Kidney epithelial cell (primary cell): ENCODE measurements around the gene CCDC178. TPM values are rescaled to one million over a fixed set of nuclear protein-coding genes. Genes with fewer than 3 reads are reported as not detected.

Source experiments
- DNase-seq: peaks from one replicate; pipeline ENCODE4 v3.0.0-alpha.2; 2010; ENCODE audit warnings: low read depth
- H3K27me3 ChIP-seq: 2 replicates; pipeline ENCODE4 v1.6.0; 2011; ENCODE audit warnings: low read length; ENCODE audit not compliant: control insufficient read depth, insufficient read depth
- H3K36me3 ChIP-seq: 2 replicates; pipeline ENCODE4 v1.5.1; 2011; ENCODE audit warnings: low read length; ENCODE audit not compliant: control insufficient read depth, insufficient read depth
- H3K4me3 ChIP-seq: 2 replicates; pipeline ENCODE4 v1.5.1; 2011; ENCODE audit warnings: low read depth, mild to moderate bottlenecking, control low read depth, low read length
- total RNA-seq: library from RNA; depleted of rRNA; stranded (reverse); fragments of >200 nt; gene quantifications from 2 replicates; pipeline ENCODE4 v1.2.3, GENCODE V29; 2015
- TF ChIP-seq, protein P1 (sequence below): IDR thresholded peaks from 2 replicates; pipeline ENCODE4 v1.5.1; 2011; ENCODE audit warnings: mild to moderate bottlenecking, moderate library complexity, low read length, control low read depth, inconsistent platforms; ENCODE audit not compliant: insufficient read depth, poor library complexity, severe bottlenecking

Gene CCDC178
- total RNA-seq, 1 donor from 2014 or later: 0.08 TPM

DNA sequence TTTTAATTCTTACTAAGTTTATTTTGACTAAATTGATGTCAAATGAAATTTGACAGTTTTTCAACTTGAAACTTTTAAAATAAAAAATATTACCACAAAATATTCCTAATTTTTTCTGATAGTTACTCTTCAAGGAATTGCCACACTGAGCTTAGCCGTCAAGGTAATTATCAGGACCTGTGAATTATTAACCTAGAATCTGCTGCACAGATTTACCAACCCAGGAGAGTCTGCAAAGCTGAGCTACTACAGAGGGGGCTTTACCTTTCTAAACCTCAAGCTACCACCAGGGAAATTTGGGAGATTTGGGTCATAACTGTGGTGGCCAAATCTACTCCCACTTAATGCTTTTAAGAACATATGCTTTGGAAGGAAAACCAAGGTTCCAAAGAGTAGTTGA, 324.6 kb downstream of the CCDC178 start:
- no peak overlapping the region for H3K4me3 ChIP-seq

DNA sequence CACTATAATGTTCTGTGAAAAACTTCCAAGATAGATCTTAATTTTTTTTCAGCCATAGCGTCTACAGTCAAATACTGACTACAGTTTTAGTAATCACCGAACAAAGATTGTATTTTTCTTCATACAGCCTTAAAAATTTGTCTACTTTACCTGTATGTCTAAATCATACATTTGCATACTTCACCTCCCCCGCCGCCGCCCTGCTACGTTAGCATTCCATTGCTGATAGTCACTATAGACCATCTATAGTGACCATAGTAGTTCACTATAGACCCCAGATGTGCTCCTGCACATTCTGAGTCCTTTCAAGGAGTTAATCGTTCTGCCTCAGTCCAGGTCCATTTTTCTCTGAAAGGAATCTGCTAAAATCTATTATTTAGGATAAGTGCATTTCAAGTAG, 325.0 kb downstream of the CCDC178 start:
- Histone ChIP-seq H3K27me3 (no peaks in the 10 kb centered on the region), H3K4me3 (no peak overlapping the region), H3K36me3 (no peaks in the 10 kb centered on the region)
- TF ChIP-seq, protein P1, sequence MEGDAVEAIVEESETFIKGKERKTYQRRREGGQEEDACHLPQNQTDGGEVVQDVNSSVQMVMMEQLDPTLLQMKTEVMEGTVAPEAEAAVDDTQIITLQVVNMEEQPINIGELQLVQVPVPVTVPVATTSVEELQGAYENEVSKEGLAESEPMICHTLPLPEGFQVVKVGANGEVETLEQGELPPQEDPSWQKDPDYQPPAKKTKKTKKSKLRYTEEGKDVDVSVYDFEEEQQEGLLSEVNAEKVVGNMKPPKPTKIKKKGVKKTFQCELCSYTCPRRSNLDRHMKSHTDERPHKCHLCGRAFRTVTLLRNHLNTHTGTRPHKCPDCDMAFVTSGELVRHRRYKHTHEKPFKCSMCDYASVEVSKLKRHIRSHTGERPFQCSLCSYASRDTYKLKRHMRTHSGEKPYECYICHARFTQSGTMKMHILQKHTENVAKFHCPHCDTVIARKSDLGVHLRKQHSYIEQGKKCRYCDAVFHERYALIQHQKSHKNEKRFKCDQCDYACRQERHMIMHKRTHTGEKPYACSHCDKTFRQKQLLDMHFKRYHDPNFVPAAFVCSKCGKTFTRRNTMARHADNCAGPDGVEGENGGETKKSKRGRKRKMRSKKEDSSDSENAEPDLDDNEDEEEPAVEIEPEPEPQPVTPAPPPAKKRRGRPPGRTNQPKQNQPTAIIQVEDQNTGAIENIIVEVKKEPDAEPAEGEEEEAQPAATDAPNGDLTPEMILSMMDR: no peak
- DNase-seq: no peak

More for the DNA sequence above, 324.6 kb downstream of the CCDC178 start:
- no peak for DNase-seq
- TF ChIP-seq, protein P1: no peak
- H3K27me3 ChIP-seq: no peaks in the 10 kb centered on the region
- H3K36me3 ChIP-seq: no peaks in the 10 kb centered on the region

DNA sequence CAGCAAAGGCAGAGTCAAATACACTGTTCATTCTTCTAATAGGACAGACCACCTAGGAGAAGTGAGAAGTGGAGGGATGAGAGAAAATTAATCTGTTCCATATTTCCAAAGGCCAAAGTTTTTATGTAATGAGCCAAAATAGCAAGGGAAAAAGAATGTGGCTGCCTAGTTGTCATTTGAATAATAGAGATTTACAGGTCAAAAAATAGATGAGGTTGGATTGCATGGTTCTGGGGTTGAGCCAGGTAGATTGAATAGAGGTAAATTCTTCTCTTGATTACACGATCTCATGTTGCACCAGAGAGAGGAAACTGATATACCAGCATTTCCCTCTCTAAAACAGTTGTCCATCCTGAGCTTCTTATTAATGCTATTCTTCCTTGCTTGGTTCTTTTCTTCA, 325.8 kb downstream of the CCDC178 start:
- DNase-seq: no peak
- no peaks in the 10 kb centered on the region for H3K27me3 ChIP-seq
- no peak overlapping the region for H3K4me3 ChIP-seq
- TF ChIP-seq, protein P1: no peak
- H3K36me3 ChIP-seq: no peaks in the 10 kb centered on the region

DNA sequence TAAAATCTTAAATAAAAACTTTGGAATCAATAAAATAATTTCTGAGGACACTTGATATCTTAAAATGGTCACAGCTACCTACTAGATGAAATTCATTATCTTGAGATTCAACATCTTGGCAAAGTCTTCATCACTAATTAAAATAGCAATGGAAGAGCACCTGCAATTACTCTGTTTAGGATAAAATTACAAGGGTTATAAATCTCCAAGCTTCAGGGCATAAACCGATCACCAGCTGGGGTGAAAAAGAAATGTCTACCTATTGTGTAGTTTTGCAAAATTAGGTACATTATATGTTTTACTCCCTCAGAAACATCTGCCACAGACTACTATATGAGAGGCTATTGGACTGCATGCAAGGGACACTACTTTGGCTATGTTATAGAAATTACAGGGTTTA, 327.1 kb downstream of the CCDC178 start:
- H3K4me3 ChIP-seq: no peak overlapping the region
- no peaks in the 10 kb centered on the region for H3K36me3 ChIP-seq
- TF ChIP-seq, protein P1: no peak
- DNase-seq: no peak
- H3K27me3 ChIP-seq: no peaks in the 10 kb centered on the region

DNA sequence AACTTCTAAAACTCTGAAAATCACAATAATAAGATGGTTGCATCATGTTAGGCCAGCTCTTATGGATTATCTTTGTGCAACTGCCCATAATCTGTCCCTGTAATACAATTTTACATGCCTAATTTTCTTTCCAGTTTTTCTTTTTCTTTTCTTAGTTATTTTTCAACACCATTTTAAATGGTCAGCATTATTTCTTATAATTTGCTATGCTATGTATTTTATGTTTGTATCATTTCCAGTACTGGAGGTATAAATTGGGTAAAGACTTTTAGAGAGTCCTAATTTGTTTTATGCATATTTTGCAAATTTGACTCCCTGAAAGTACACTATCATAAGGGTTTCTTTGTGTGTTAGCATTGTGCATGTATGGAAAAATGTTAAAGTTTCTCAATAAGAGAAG, 333.0 kb downstream of the CCDC178 start:
- Histone ChIP-seq H3K27me3 (no peaks in the 10 kb centered on the region), H3K4me3 (no peak overlapping the region), H3K36me3 (no peaks in the 10 kb centered on the region)
- no peak for DNase-seq
- TF ChIP-seq, protein P1: no peak

DNA sequence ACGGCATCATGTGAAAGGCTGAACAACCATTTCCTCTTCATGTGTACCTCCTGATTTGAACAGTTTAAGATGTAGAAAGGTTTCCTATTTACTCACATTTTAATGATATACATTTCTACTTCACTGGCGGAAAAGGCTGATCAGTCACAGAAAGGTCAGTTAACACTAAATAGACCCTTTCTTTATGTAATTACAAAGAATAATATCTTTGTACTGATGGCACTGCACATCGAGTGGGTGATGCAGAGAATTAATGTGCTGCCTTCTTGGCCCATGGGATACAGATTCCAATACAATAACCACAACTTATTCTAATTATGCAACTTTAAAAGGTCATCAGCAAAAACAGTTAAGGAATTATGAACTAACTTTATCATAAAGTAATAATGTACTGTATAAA, 339.2 kb downstream of the CCDC178 start:
- no peak for DNase-seq
- Histone ChIP-seq H3K36me3 (no peaks in the 10 kb centered on the region), H3K27me3 (no peaks in the 10 kb centered on the region), H3K4me3 (no peak overlapping the region)
- TF ChIP-seq, protein P1: no peak
